Measurements from ENCODE around the gene IGSF5. TPM values are rescaled to one million over a fixed set of nuclear protein-coding genes. Genes with fewer than 3 reads are reported as not detected.

IGSF5 gene
- total RNA-seq, 2 donors from 2014 or later = 2.6 to 3.6 TPM

- no peak for TF ChIP-seq POLR2A (IDR thresholded peaks at IDR 0.05)
- TF ChIP-seq, protein P1, sequence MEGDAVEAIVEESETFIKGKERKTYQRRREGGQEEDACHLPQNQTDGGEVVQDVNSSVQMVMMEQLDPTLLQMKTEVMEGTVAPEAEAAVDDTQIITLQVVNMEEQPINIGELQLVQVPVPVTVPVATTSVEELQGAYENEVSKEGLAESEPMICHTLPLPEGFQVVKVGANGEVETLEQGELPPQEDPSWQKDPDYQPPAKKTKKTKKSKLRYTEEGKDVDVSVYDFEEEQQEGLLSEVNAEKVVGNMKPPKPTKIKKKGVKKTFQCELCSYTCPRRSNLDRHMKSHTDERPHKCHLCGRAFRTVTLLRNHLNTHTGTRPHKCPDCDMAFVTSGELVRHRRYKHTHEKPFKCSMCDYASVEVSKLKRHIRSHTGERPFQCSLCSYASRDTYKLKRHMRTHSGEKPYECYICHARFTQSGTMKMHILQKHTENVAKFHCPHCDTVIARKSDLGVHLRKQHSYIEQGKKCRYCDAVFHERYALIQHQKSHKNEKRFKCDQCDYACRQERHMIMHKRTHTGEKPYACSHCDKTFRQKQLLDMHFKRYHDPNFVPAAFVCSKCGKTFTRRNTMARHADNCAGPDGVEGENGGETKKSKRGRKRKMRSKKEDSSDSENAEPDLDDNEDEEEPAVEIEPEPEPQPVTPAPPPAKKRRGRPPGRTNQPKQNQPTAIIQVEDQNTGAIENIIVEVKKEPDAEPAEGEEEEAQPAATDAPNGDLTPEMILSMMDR (IDR thresholded peaks at IDR 0.05) = no peak
- no peak for ATAC-seq
Observed at GRCh38 chr21:39807738-39808137, 62.8 kb downstream of the IGSF5 start.

GRCh38 chr21:39809936-39810335 is 65.0 kb downstream of the IGSF5 start:
- intact Hi-C loops (cut with DNase I) = no loop called here
- Histone ChIP-seq H3K27ac (no peak overlapping the region), H3K4me3 (no peak overlapping the region), H3K9me3 (no peaks in the 10 kb centered on the region), H3K36me3 (replicated peaks in 1 of 2; ENCODE audit: insufficient read depth in 1 of 2, low read depth in 2 of 2) (no peaks in the 10 kb centered on the region), H3K27me3 (no peaks in the 10 kb centered on the region), H3K4me1 (peaks cover 11% of the 10 kb centered on the region)
- ATAC-seq (no peak), DNase-seq (no peak)
- WGBS, 2 donors = 87 to 89% methylated on average over 5 of the region's 5 CpGs
- TF ChIP-seq, protein P1 (IDR thresholded peaks at IDR 0.05) = no peak
- TF ChIP-seq POLR2A (IDR thresholded peaks at IDR 0.05) = no peak

More at GRCh38 chr21:39807738-39808137, 62.8 kb downstream of the IGSF5 start:
- intact Hi-C loops (cut with DNase I) = no loop called here
- H3K9me3 ChIP-seq = no peaks in the 10 kb centered on the region
- H3K4me1 ChIP-seq = peaks cover 11% of the 10 kb centered on the region
- no peaks in the 10 kb centered on the region for H3K27me3 ChIP-seq
- H3K27ac ChIP-seq = no peak overlapping the region
- H3K36me3 ChIP-seq (replicated peaks in 1 of 2; ENCODE audit: insufficient read depth in 1 of 2, low read depth in 2 of 2) = no peaks in the 10 kb centered on the region
- H3K4me3 ChIP-seq = no peak overlapping the region
- WGBS, 2 donors = 25 to 35% methylated on average over 3 of the region's 3 CpGs
- DNase-seq = no peak

DNA sequence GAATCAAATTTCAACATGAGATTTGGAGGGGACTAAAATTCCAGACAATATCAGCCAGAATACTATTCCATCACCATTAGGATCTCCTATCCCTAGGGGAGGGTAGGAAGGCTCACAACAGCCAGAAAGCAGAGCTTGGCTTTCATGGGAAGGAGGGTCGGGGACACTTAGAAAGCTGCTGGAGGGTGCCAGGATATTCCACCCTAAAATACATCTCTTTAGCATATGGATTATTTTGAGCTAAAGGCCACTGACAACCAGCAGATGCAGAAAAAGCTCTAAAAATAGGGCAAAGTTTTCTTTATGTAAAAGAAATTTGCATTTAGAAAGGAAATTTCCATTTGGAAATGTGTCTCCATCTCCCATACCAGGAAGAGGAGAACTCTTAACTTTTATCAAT is 68.0 kb downstream of the IGSF5 start:
- Histone ChIP-seq H3K4me3 (no peak overlapping the region), H3K27ac (no peak overlapping the region), H3K4me1 (peaks cover 4% of the 10 kb centered on the region), H3K9me3 (no peaks in the 10 kb centered on the region), H3K36me3 (replicated peaks in 1 of 2; ENCODE audit: insufficient read depth in 1 of 2, low read depth in 2 of 2) (no peaks in the 10 kb centered on the region), H3K27me3 (no peaks in the 10 kb centered on the region)
- ATAC-seq (no peak), DNase-seq (no peak)
- TF ChIP-seq, protein P1 (IDR thresholded peaks at IDR 0.05) = no peak
- no peak for TF ChIP-seq POLR2A (IDR thresholded peaks at IDR 0.05)
- WGBS, 2 donors = 79 to 94% methylated on average over 1 of the region's 1 CpG
- intact Hi-C loops (cut with DNase I) = no loop called here

GRCh38 chr21:39818557-39818956 is 73.6 kb downstream of the IGSF5 start:
- Histone ChIP-seq H3K36me3 (replicated peaks in 1 of 2; ENCODE audit: insufficient read depth in 1 of 2, low read depth in 2 of 2) (no peaks in the 10 kb centered on the region), H3K9me3 (no peaks in the 10 kb centered on the region), H3K4me1 (no peaks in the 10 kb centered on the region), H3K27ac (no peak overlapping the region), H3K4me3 (no peak overlapping the region), H3K27me3 (no peaks in the 10 kb centered on the region)
- TF ChIP-seq POLR2A (IDR thresholded peaks at IDR 0.05) = no peak
- TF ChIP-seq, protein P1 (IDR thresholded peaks at IDR 0.05) = no peak
- no peak for ATAC-seq
- intact Hi-C loops (cut with DNase I) = no loop called here
- 46 to 61% methylated on average over 2 of the region's 2 CpGs for WGBS, 2 donors
- no peak for DNase-seq

DNA sequence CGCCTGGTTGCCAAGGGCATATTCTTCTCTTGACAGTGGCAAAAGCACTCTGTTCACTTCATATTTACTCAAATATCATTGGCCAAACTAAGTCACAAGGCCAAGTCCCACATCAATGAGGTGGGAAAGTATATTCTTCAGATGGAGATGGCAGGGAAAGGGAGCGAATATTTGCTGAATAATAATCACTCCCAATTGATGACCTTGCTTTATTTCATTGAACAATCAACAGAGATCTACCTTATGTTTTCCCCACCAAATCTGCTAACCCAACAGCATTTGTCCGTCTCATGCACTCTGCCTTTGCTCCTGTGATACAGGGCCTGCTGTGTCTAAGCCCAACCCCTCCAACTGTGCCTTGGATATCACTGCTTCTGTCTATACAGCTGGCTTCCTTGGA is 77.1 kb downstream of the IGSF5 start:
- DNase-seq (no peak), ATAC-seq (no peak)
- Histone ChIP-seq H3K27me3 (no peaks in the 10 kb centered on the region), H3K27ac (no peak overlapping the region), H3K9me3 (no peaks in the 10 kb centered on the region), H3K36me3 (replicated peaks in 1 of 2; ENCODE audit: insufficient read depth in 1 of 2, low read depth in 2 of 2) (no peaks in the 10 kb centered on the region), H3K4me3 (no peak overlapping the region), H3K4me1 (no peaks in the 10 kb centered on the region)
- TF ChIP-seq POLR2A (IDR thresholded peaks at IDR 0.05) = no peak
- TF ChIP-seq, protein P1 (IDR thresholded peaks at IDR 0.05) = no peak
- intact Hi-C loops (cut with DNase I) = no loop called here
- WGBS, 2 donors = 52 to 60% methylated on average over 3 of the region's 3 CpGs
